SIG-M5 (cell line): ENCODE results near the gene UBFD1.
"Not testable (repeated sequence)": the region's sequence is repeated elsewhere in the genome, so short reads cannot be mapped to it uniquely, and the experiment has no call there.

Experiments used
- DNase-seq: peaks from one replicate; lab custom pipeline; 2025; lab: John Stamatoyannopoulos, UW

The UBFD1 gene, protein sequence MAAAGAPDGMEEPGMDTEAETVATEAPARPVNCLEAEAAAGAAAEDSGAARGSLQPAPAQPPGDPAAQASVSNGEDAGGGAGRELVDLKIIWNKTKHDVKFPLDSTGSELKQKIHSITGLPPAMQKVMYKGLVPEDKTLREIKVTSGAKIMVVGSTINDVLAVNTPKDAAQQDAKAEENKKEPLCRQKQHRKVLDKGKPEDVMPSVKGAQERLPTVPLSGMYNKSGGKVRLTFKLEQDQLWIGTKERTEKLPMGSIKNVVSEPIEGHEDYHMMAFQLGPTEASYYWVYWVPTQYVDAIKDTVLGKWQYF

DNA sequence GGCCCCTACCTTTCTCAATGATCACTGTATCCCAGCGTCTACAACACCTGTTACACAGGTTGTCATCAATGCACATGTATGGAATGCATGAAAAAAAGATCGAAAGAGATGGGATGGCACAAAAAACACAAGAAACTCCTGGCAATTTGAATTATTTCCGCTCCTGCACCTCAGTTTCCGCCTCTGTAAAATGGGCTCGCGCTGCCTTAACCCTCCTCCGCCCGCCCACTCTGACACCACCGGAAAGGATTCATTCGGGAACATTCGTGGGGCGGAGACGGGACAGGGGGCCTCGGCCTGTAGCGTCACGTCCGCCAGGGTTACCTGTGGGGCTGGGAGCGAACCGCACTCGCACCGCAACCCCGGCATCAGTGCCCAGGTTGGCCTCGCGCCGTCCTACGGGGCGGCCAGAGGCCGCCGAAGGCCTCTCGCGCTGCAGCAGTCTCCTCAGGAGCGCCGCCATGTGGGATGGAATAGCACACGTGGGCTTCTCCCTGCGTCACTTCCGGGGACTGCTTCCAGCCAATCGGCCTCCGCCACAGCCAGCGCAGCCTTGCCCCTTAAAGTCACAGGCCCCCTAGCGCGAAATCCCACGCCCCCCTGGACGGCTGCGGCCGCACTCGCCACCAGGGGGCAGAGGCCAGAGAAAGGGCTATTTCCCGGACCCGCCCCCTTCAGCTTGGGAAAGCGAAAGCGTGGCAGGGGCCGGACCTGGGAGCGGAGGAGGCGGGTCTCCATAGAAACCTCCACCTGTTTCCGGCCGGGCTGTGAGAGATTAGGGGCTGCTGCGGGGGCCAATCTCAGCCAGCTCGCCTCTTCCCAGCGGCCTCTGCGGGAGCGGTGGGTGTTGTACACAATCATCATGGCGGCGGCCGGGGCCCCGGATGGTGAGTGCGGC is at the start of gene UBFD1, which contains the start of gene EARS2:
UBFD1 (plus strand) TSS at position 847 of the 898 bp plus-strand sequence; CDS start at position 863, 16 bp downstream.
EARS2 (minus strand) TSS at position 470 of the 898 bp plus-strand sequence; CDS start at position 463, 7 bp downstream.
- peak; percentile 96 for DNase-seq

DNA sequence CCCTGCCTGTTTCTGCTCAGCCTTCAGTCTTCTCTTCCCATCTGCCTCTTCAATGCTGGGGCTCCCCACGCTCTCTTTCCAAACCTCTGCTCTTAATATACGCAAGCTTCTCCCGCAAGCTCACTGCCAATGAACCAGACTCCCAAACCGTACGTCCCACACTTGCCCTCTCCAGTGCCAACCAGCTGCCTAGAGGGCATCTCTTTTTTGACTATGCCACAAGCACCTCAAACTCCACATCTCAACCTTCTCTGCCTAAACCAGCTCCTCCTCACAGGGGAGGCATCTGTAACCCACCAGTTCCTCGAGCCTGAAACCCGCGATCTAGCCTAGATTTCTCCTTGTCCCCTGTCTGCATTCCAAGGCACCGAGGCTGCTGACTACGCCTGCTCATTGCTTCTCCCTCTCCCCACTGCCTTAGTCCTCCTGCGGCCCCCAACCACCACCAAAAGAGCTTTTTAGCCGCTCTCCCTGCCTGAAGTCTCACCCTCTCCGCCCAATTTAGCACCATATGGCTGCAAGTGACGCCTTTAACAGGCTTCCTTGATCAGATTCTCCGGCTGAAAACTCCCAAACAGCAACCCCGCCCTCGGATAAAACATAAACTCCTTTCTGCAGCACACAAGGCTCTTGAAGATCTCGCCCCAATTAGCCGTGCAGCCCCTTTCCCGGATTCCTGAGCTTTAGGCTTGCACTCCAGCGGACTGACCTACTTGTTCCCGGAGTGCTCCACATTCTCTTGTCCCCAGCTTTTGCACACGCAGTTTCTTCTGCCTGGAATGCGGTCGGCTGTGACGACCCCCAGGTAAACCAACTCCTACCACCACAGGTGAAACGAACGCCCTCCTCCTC is 48.7 kb upstream of the UBFD1 start:
- DNase-seq: no peak

DNA sequence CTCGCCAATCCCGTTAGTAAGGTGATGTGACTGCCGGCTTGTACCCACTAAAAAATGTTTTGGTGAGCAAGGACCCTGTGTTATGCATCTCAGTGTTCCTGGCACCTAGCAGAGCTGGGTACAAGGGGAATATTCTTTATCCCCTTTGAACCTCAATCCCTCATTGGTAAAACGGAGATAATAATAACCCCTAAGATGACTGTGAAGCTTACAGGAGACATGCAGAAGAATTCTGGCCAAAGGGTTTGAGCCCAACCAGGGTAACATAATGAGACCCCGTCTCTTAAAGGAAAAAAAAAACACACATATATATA is 48.1 kb upstream of the UBFD1 start:
- DNase-seq: no peak

DNA sequence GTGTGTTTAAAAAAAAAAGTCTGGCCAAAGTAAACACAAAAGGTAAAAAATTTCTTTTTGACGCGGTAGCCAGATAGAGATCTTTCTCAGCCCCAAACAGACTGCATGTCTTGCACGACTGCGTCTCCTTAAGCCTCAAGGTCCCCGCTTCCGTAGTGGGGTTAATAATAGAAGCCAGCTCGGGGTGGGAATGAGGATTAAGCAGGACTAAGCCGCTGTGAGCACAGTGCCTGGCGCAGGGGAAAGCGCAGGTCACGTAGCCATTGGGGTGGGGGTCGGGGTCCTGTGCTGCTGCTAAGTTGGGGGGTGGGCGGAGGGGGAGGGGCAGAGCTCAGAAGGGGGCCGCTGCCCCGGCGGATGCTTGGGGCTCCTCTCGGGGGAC is 47.8 kb upstream of the UBFD1 start:
- DNase-seq: no peak

DNA sequence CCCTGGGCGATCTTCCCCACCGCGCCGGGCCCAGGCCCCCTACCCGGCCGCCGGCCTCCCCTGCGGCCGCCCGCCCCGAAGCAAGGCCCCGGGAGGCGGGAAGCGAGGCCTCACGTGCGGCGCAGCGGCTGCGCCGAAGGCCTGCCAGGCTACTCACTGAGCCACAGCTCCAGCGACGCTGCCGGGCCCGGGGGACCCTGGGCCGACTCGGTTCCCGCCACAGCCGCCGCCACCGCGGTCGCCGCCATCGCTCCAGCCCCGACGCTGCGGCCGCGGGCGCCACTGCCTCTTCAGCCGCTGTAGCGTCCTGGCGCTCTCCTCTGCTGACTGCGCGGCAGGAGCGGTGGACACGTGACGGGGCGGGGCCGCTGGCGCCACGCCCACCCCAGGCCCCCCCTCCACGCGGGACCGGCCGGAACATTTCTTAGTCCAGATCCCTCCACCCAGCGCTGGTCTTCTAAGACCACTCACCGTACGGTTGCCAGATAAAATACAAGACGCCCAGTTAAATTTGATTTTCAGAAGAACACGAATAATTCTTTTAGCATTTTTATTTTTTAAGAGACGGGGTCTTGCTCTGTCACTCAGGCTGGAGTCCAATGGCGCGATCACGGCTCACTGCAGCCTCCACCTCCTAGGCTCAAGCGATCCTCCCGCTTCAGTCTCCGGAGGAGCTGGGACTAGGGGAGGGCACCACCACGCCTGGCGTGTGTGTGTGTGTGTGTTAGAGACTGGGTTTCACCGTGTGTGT is 47.2 kb upstream of the UBFD1 start, which contains the start of gene GGA2:
GGA2 (minus strand) TSS at position 331 of the 751 bp plus-strand sequence; CDS start at position 248, 83 bp downstream.
- no peak for DNase-seq

DNA sequence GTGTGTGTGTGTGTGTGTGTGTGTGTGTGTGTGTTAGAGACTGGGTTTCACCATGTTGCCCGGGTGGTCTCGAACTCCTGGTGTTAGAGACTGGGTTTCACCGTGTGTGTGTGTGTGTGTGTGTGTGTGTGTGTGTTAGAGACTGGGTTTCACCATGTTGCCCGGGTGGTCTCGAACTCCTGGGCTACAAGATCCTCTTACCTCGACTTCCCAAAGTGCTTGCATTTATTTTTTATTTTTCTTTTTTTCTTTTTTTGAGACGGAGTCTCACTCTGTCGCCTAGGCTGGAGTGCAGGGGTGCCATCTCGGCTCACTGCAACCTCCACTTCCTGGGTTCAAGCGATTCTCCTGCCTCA is 46.6 kb upstream of the UBFD1 start:
- not testable (repeated sequence) for DNase-seq

GRCh38 chr16:23511731-23512130 is 45.8 kb upstream of the UBFD1 start:
- no peak for DNase-seq

GRCh38 chr16:23512168-23512695 is 45.3 kb upstream of the UBFD1 start:
- DNase-seq: no peak

GRCh38 chr16:23514381-23515152 is 43.0 kb upstream of the UBFD1 start:
- no peak for DNase-seq

DNA sequence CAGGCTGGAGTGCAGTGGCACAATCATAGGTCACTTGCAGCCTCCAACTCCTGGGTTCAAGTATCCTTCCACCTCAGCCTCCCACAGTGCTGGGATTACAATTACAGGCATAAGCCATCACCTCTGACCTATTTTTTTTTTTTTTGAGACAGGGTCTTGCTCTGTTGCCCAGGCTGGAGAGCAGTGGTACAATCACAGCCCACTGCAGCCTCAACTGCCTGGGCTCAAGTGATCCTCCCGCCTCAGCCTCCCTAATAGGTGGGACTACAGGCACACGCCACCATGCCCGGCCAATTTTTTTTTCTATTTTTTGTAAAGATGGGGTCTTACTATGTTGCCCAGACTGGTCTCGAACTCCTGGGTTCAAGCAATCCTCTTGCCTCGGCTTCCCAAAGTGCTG is 41.6 kb upstream of the UBFD1 start:
- no peak for DNase-seq

DNA sequence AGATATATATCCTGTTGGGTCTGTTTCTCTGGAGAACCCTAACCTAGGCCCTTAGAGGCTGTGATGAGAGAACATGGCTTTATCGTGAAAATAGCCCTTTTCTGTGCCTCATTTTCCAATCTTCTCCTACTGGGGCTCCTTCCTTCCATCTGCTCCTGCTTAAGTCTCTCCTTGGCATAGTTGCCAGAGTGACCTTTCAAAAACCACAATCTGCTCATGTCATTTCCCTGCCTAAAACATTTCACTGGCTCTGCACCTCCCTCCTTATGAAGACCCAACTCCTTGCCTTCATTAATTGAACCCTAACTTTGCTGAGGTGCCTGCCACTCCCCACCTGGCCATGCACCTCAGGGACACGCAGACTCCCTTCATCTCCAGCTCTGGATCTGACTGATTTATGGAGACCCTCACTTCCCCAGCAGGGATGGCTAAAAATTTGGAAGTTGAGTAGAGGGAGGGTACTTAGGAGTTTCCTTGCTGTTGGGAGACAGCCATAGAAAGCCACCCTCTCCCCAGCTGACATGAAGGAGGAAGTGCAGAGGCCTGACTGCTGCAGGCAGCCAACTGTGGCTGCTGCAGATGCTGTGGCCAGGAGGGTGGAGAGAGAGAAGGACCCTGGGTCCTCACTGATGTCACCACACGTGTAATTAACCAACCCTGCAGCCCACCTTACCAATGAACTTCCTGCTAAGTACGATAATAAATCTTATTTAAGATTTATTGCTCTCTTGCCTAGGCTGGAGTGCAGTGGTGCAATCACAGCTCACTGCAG is 41.0 kb upstream of the UBFD1 start:
- DNase-seq: no peak

DNA sequence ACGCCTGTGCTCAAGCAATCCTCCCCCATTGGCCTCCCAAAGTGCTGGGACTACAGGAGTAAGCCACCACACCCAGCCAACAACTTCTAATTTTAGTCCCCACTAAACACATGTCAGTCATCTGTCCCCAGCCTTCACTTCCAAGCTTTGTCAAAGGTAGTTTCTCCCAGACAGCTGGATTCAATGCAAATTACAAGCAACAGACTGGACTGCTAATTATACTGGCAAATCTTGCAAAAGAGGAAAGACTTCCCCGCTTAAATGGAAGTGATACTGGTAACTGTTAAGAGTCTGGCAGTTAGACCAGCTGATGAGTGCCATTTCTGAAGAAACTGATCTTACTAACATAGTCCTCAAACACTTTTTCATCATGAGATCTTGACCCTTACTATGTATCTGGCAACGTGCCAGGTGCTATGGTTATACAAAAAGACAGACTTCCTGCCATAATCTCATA is 39.1 kb upstream of the UBFD1 start:
- DNase-seq: peak; percentile 66

DNA sequence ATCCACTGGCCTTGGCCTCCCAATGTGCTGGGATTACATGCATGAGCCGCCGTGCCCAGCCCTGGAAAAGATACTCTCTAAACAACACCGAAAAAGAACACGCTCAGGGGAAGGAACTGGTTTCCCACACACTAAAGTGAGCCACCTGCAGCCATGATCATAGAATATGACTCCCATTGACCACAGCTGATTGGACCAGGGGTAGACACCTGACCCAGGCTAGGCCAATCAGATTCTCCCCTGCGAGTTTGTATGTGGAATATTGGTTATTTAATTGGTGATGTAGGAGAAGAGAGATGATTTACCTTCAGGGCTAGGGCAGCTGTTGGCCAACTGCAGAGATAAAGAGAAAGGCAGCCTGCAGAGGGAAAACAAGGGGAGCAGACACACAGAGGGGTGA is 38.2 kb upstream of the UBFD1 start:
- no peak for DNase-seq

DNA sequence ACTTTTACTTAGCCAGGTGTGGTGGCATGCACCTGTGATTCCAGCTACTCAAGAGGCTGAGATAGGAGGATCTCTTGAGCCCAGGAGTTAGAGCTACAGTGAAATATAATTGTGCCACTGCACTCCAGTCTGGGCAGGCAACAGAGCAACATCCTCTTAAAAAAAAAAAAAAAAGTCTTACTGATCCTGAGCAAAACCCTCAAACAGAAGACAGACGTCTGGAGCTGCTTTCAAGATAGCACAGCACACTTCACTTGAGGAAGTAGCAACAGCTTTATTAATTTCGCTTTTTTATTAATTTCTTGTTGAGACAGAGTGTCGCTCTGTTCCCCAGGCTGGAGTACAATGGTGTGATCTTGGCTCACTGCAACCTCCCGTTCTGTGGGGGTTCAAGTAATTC is 37.0 kb upstream of the UBFD1 start:
- no peak for DNase-seq

DNA sequence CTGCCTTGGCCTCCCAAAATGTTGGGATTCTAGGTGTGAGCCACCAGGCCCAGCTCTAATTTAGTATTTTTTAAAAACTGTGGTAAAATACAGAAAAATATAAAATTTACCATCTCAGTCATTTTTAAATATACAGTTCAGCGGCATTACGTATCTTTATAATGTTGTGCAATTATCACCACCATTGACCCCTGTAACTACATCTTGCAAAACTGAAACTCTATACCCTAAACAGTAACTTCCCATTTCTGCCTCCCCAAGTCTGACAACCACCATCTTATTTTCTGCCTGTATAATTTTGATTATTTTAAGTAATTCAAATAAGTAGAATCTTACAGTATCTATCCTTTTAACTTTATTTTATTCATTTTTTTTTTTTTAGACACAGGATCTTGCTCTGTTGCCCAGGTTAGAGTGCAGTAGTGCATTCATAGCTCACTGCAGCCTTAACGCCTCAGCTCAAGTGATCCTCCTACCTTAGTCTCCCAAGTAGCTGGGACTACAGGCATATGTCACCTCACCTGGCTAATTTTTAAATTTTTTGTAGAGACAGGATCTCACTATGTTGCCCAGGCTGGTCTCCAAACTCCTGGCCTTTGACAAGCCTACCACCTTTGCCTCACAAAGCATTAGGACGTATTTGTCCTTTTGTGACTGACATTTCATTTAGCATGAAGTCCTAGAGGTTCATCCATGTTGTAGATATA is 36.3 kb upstream of the UBFD1 start:
- DNase-seq: peak; percentile 35

- no peak for DNase-seq
Observed at GRCh38 chr16:23521965-23522364, 35.6 kb upstream of the UBFD1 start.

DNA sequence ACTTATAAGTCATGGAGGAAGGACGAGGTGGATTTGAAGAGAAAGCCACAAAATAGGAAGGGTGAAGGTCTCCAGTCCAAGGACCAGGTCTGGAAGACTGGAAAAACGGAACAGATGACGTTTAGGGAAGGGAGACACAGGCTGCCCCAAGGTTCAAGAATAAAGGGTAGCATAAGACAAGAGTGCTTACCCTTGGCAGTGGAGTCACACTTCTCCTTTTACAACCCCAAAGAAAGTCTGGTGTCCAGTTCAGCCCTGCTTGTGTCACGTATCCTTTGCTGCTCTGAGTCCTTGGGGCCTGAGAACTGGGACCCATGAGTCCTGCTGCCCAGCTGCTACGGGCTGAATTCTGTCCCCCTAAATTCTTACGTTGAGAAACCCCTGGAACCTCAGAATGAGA is 34.2 kb upstream of the UBFD1 start:
- no peak for DNase-seq

DNA sequence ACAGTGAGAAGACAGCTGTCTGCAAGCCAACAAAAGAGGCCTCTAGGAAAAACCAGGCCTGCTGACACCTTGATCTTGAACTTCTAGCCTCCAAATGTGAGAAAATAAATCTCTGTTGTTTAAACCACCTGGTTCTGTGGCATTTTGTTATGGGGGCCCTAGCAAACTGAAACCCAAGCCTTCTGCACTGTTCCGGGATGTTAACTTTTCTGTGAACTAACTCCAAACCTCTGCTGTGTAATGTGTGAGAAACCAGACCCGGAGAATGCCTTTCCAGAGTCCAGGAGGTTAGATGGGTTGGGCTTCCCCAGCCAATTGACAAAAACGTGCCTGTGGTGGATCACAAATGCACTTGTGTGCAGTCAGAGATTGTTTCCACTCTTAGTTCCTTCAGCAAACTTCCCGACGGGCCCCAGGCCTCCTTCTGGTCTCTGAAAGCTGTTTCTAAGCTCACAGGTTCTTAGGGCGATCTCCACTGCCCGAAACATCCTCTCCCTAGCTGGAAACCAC is 33.6 kb upstream of the UBFD1 start:
- no peak for DNase-seq

DNA sequence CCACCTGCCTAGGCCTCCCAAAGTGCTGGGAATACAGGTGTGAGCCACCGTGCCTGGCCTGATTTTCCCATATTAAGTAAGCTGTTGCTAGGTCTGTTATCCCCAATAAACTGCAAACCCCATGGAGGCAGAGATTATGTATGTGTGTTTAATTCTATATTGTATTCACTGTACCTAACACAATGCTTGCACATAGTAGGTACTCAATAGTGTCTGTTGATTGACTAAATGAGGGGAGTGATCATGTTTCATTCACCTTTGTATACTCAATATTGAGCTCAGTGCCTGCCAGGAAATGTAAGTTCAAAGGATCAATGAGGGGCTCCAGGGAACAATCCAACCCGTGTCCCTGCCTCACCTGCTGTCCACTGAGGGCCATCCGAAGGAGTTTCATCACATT is 32.6 kb upstream of the UBFD1 start:
- DNase-seq: no peak
